ENCODE measurements around the gene MLH3. TPM values are rescaled to one million over a fixed set of nuclear protein-coding genes. Genes with fewer than 3 reads are reported as not detected.

MLH3 gene
- total RNA-seq, 1 experiment from 2014 or later, result 23.0 TPM

GRCh38 chr14:75091251-75091650 lies 40.0 kb upstream of the MLH3 start:
- H3K27ac ChIP-seq (ENCODE audit: insufficient read length, low read depth, low read length), result no peak overlapping the region
- H2BK12ac ChIP-seq (ENCODE audit: insufficient read length, low read depth, low read length), result no peak overlapping the region
- H3K36me3 Mint-ChIP-seq (ENCODE audit: insufficient read depth in 1 of 3, low read depth in 3 of 3), result peaks cover 19 to 61% (median 56%) of the 10 kb centered on the region in 3 experiments; a peak in 6 of 7 replicates
- H3K4me1 ChIP-seq (ENCODE audit: insufficient read depth, low read length), result no peaks in the 10 kb centered on the region
- H4K91ac ChIP-seq (ENCODE audit: insufficient read length, low read depth, low read length), result no peak overlapping the region
- H3K79me1 ChIP-seq (ENCODE audit: insufficient read depth, low read depth, low read length, poor library complexity, severe bottlenecking), result no peaks in the 10 kb centered on the region
- H3K27me3 Mint-ChIP-seq (ENCODE audit: low read depth), result no peaks in the 10 kb centered on the region
- no peak overlapping the region for H3K18ac ChIP-seq (ENCODE audit: insufficient read length, low read depth, low read length)
- H2BK120ac ChIP-seq (ENCODE audit: low read depth, low read length, poor library complexity, severe bottlenecking), result no peak overlapping the region
- H4K20me1 ChIP-seq (ENCODE audit: control insufficient read depth, insufficient read depth, insufficient read length), result no peaks in the 10 kb centered on the region
- no peak overlapping the region for H3K14ac ChIP-seq (ENCODE audit: insufficient read depth, low read length)
- H3K4ac ChIP-seq (ENCODE audit: low read depth, low read length), result no peak overlapping the region
- no peak for TF ChIP-seq CTCF (conservative IDR thresholded peaks at IDR 0.05)
- H2BK20ac ChIP-seq (ENCODE audit: low read depth, low read length, poor library complexity, severe bottlenecking), result no peak overlapping the region
- peaks cover 7 to 8% of the 10 kb centered on the region in 2 experiments for H3K4me1 Mint-ChIP-seq
- no peak overlapping the region for H3K9ac ChIP-seq (ENCODE audit: extremely low read depth, insufficient read length, low read length)
- H3K4me3 Mint-ChIP-seq, result no peak overlapping the region
- no peaks in the 10 kb centered on the region for H3K27me3 ChIP-seq (ENCODE audit: insufficient read depth, low read length)
- no peak overlapping the region for H2BK5ac ChIP-seq (ENCODE audit: insufficient read length, low read length)
- 0 out of 7 replicates have a peak overlapping the region, but pooled peaks of 1 of the 3 experiments have one; percentile 21 for H3K27ac Mint-ChIP-seq
- H3K56ac ChIP-seq (ENCODE audit: insufficient read length, low read depth, low read length), result no peak overlapping the region
- no peak overlapping the region for H4K8ac ChIP-seq (replicated peaks; ENCODE audit: insufficient read length, low read depth, low read length)
- H3K9me3 ChIP-seq (ENCODE audit: control insufficient read depth, low read depth, low read length), result no peaks in the 10 kb centered on the region
- no peak overlapping the region for H2AK5ac ChIP-seq (ENCODE audit: insufficient read length, low read length)
- no peaks in the 10 kb centered on the region for H3K23me2 ChIP-seq (ENCODE audit: insufficient read length, low read depth, low read length, poor library complexity, severe bottlenecking)
- no peaks in the 10 kb centered on the region for H3K79me2 ChIP-seq (ENCODE audit: insufficient read depth, low read length)
- H2AFZ ChIP-seq (ENCODE audit: low read length), result no peak overlapping the region
- no peaks in the 10 kb centered on the region for H3K9me3 Mint-ChIP-seq
- no CpG with 5 or more reads among the region's 8 CpGs for WGBS (ENCODE audit: extremely low coverage, insufficient read length, low lambda C conversion rate)
- DNase-seq, result no peak
- H3K4me2 ChIP-seq (ENCODE audit: insufficient read depth, insufficient read length, low read length), result no peak overlapping the region
- H3K23ac ChIP-seq (ENCODE audit: insufficient read length, low read depth, low read length), result no peak overlapping the region
- no peak overlapping the region for H3T11ph ChIP-seq (ENCODE audit: low read length)
- H4K5ac ChIP-seq (ENCODE audit: insufficient read length, low read depth, low read length), result no peak overlapping the region
- no peak overlapping the region for H2BK15ac ChIP-seq (ENCODE audit: low read depth, low read length)

Data from H9 (cell line).